HepG2 (cell line): ENCODE measurements around the gene LDLRAP1. TPM values are rescaled to one million over a fixed set of nuclear protein-coding genes. Genes with fewer than 3 reads are reported as not detected.

Source experiments
- ATRX ChIP-seq: sonication (generic); formaldehyde crosslinking; IDR thresholded peaks from 2 replicates; pipeline ENCODE4 v1.4.0; 2020; ENCODE audit warnings: missing genetic modification reagents, borderline replicate concordance
- DBP ChIP-seq: sonication (generic); formaldehyde crosslinking; IDR thresholded peaks from 2 replicates; pipeline ENCODE4 v1.4.0; 2020; ENCODE audit warnings: missing genetic modification reagents; ENCODE audit errors: not compliant biosample characterization
- GABPB1 ChIP-seq: IDR thresholded peaks from 2 replicates; pipeline ENCODE4 v1.6.1; 2016; ENCODE audit warnings: mild to moderate bottlenecking, missing genetic modification reagents, moderate library complexity, missing compliant biosample characterization
- IKZF4 ChIP-seq: sonication (generic); formaldehyde crosslinking; IDR thresholded peaks from 2 replicates; pipeline ENCODE4 v1.5.1; 2020; ENCODE audit warnings: borderline replicate concordance, mild to moderate bottlenecking, low read depth, missing genetic modification reagents; ENCODE audit errors: not compliant biosample characterization
- ISL2 ChIP-seq: sonication (generic); formaldehyde crosslinking; IDR thresholded peaks from 2 replicates; pipeline ENCODE4 v1.5.0; 2020; ENCODE audit warnings: missing genetic modification reagents
- MATR3 ChIP-seq: sonication (generic); formaldehyde crosslinking; IDR thresholded peaks from 2 replicates; pipeline ENCODE4 v1.4.0; 2020; ENCODE audit warnings: missing genetic modification reagents
- NBN ChIP-seq: fragments of 450-650 bp; conservative IDR thresholded peaks from 2 replicates; pipeline ENCODE4 v1.6.1; 2017
- THAP8 ChIP-seq: sonication (generic); formaldehyde crosslinking; IDR thresholded peaks from 2 replicates; pipeline ENCODE4 v1.5.1; 2020; ENCODE audit warnings: missing genetic modification reagents, mild to moderate bottlenecking, borderline replicate concordance
- TOE1 ChIP-seq: sonication (generic); formaldehyde crosslinking; IDR thresholded peaks from 2 replicates; pipeline ENCODE4 v1.4.0; 2020; ENCODE audit warnings: mild to moderate bottlenecking, missing genetic modification reagents
- TRIM24 ChIP-seq: sonication (generic); formaldehyde crosslinking; IDR thresholded peaks from 2 replicates; pipeline ENCODE4 v1.8.0; 2022; ENCODE audit warnings: mild to moderate bottlenecking, missing genetic modification reagents
- ZBTB26 ChIP-seq: IDR thresholded peaks from 2 replicates; pipeline ENCODE4 v1.6.1; 2016; ENCODE audit warnings: missing compliant biosample characterization, missing genetic modification reagents, borderline replicate concordance
- ZFY ChIP-seq: sonication (generic); formaldehyde crosslinking; IDR thresholded peaks from 2 replicates; pipeline ENCODE4 v1.4.0; 2020; ENCODE audit warnings: missing genetic modification reagents
- ZHX2 ChIP-seq, 2 experiments: sonication (generic) in 1 of 2; formaldehyde crosslinking in 1 of 2; IDR thresholded peaks; 2 replicates each; pipeline versions ENCODE4 v1.6.1 to v1.9.0; 2014 to 2022; ENCODE audit warnings: antibody characterized with exemption in 1 of 2, borderline replicate concordance in 1 of 2, inconsistent platforms in 1 of 2, low read depth in 1 of 2, missing genetic modification reagents in 1 of 2
- ZNF225 ChIP-seq: sonication (generic); formaldehyde crosslinking; IDR thresholded peaks from 2 replicates; pipeline ENCODE4 v1.4.0; 2020; ENCODE audit warnings: mild to moderate bottlenecking, missing genetic modification reagents
- ZNF326 ChIP-seq: sonication (generic); formaldehyde crosslinking; IDR thresholded peaks from 2 replicates; pipeline ENCODE4 v1.4.0; 2020; ENCODE audit warnings: missing genetic modification reagents, borderline replicate concordance
- ZNF75D ChIP-seq: sonication (generic); formaldehyde crosslinking; IDR thresholded peaks from 2 replicates; pipeline ENCODE4 v1.8.1; 2023; ENCODE audit warnings: missing genetic modification reagents, mild to moderate bottlenecking, borderline replicate concordance
- ZNF761 ChIP-seq: sonication (generic); formaldehyde crosslinking; conservative IDR thresholded peaks from 2 replicates; pipeline ENCODE4 v1.4.0; 2020; ENCODE audit warnings: mild to moderate bottlenecking, missing genetic modification reagents
- polyA plus RNA-seq, 8 experiments: library from polyadenylated mRNA; depleted of rRNA in 3 of 8; stranded (reverse) in 7 of 8; unstranded in 1 of 8; fragments of >200 nt; fragmentation: Illumina TruSeq in 4 of 8; extraction: Trizol in 4 of 8; gene quantifications; 2 replicates each; pipeline versions ENCODE4 v1.2.1 to v1.2.3, GENCODE V29; 2011 to 2016; ENCODE audit warnings: low read depth in 4 of 8, missing spikeins in 1 of 8, mixed read lengths in 1 of 8; ENCODE audit not compliant: insufficient read depth in 1 of 8
- total RNA-seq, 5 experiments: library from RNA; depleted of rRNA; stranded (reverse); fragments of >200 nt; fragmentation: Illumina TruSeq; extraction: Trizol; gene quantifications; 2 replicates each; pipeline ENCODE4 v1.2.3, GENCODE V29; 2016; ENCODE audit warnings: low read depth in 1 of 5

Gene LDLRAP1
- total and polyA plus RNA-seq, 2 of the 13 experiments (the other 11 are each of a cell fraction or from before 2014, with no cell fraction given), result 7.2 to 12.1 TPM

- TF ChIP-seq IKZF4 (CRISPR knock-in tag), result no peak
- peak; percentile 9; the same call in 1 of the 2 replicates for TF ChIP-seq GABPB1 (CRISPR knock-in tag)
- TF ChIP-seq ZBTB26 (CRISPR knock-in tag), result no peak
- no peak for TF ChIP-seq ISL2 (CRISPR knock-in tag)
- no peak for TF ChIP-seq ATRX
- no peak for TF ChIP-seq ZNF326
- TF ChIP-seq NBN, result no peak
- TF ChIP-seq ZFY (CRISPR knock-in tag), result peak; percentile 23; the same call in 1 of the 2 replicates
- no peak for TF ChIP-seq THAP8 (CRISPR knock-in tag)
- no peak for TF ChIP-seq TRIM24
- TF ChIP-seq TOE1 (CRISPR knock-in tag), result no peak
- no peak for TF ChIP-seq ZHX2 (IDR thresholded peaks at IDR 0.05; ENCODE audit: low read depth)
- no peak for TF ChIP-seq ZHX2 (CRISPR knock-in tag; IDR thresholded peaks at IDR 0.05; ENCODE audit: borderline replicate concordance)
- no peak for TF ChIP-seq ZNF761
- TF ChIP-seq DBP (CRISPR knock-in tag), result no peak
- TF ChIP-seq MATR3 (CRISPR knock-in tag), result no peak
- TF ChIP-seq ZNF225 (CRISPR knock-in tag), result no peak
- no peak for TF ChIP-seq ZNF75D
- TF ChIP-seq, all 625 proteins: peak for 8
Observed at GRCh38 chr1:25617625-25618432, 74.4 kb downstream of the LDLRAP1 start (continued).
